Vagina (tissue), 2 donors: ENCODE results near the gene EXOSC2. TPM values are rescaled to one million over a fixed set of nuclear protein-coding genes. Genes with fewer than 3 reads are reported as not detected.

Experiments
- DNase-seq, 2 donors: peaks; one replicate each; pipeline ENCODE4 v3.0.0-alpha.2; 2017; ENCODE audit errors: extremely low spot score in 2 of 2
- H3K27ac ChIP-seq: fragments of 200-600 bp; sonication (generic); one replicate; pipeline ENCODE4 v1.5.1; 2019
- H3K27me3 ChIP-seq: fragments of 200-600 bp; sonication (generic); one replicate; pipeline ENCODE4 v1.5.1; 2019
- H3K36me3 ChIP-seq, 2 donors: fragments of 200-600 bp; sonication (generic); one replicate each; pipeline ENCODE4 v1.5.1; 2017 to 2019
- H3K4me1 ChIP-seq: fragments of 200-600 bp; sonication (generic); one replicate; pipeline ENCODE4 v1.5.1; 2019
- H3K4me3 ChIP-seq, 2 donors: fragments of 200-600 bp; sonication (generic); 1 replicate in 1 of 2; 2 replicates in 1 of 2; pipeline ENCODE4 v1.5.1; 2016 to 2019
- H3K9me3 ChIP-seq: fragments of 200-600 bp; sonication (generic); one replicate; pipeline ENCODE4 v1.5.1; 2019
- POLR2A ChIP-seq, 2 donors: fragments of 450-650 bp; IDR thresholded peaks; one replicate each; pipeline ENCODE4 v1.6.1; 2017; ENCODE audit warnings: antibody characterized with exemption in 2 of 2, mild to moderate bottlenecking in 2 of 2, moderate library complexity in 2 of 2
- POLR2AphosphoS5 ChIP-seq, 2 donors: sonication (generic); formaldehyde crosslinking; IDR thresholded peaks; one replicate each; pipeline ENCODE4 v1.9.0; 2017; ENCODE audit warnings: antibody characterized with exemption in 2 of 2, mild to moderate bottlenecking in 2 of 2, low read depth in 1 of 2; ENCODE audit not compliant: insufficient read depth in 1 of 2
- intact Hi-C: fragments of 100-400 bp; cut with DNase I; formaldehyde crosslinking; loops from one replicate; pipeline ENCODE4 v1.15.1; 2023
- total RNA-seq: library from RNA; depleted of rRNA; stranded (reverse); fragments of >200 nt; gene quantifications from one replicate; pipeline ENCODE4 v1.2.3, GENCODE V29; 2016
- TF ChIP-seq, protein P1 (sequence below), 3 experiments: fragments of 450-650 bp in 2 of 3; fragments of 200-600 bp in 1 of 3; sonication (generic) in 1 of 3; IDR thresholded peaks; one replicate each; pipeline ENCODE4 v1.5.1; 2017 to 2019; ENCODE audit warnings: antibody characterized with exemption in 3 of 3, mild to moderate bottlenecking in 2 of 3, moderate library complexity in 2 of 3

Gene EXOSC2
- total RNA-seq, 1 donor from 2014 or later: 13.5 TPM

DNA sequence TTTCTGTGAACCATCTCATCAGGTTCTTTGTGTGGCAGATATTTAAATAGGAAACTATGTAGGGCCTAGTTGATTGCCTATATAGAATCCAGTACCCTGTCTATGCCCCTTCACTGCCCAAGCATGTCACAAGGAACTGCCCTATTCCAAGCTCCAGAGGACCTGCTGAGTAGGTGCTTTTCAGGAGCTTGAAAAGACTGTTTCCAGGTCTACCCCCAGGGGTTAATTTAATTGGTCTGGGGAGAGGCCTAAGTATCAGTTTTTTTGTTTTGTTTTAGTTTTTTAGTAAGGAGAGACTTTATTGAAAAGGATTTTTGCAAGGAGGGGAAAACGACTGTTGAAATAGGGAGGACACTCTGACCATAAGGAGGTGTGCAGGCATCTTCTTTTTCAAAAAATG is 43.3 kb downstream of the EXOSC2 start:
- Histone ChIP-seq H3K4me3 (no peak overlapping the region), H3K4me1 (peaks cover 8% of the 10 kb centered on the region), H3K9me3 (no peaks in the 10 kb centered on the region), H3K27me3 (no peaks in the 10 kb centered on the region), H3K27ac (no peak overlapping the region), H3K36me3 (no peaks in the 10 kb centered on the region)
- DNase-seq: no peak
- TF ChIP-seq POLR2AphosphoS5 (IDR thresholded peaks at IDR 0.05; ENCODE audit: insufficient read depth in 1 of 2, low read depth in 1 of 2) (no peak), POLR2A (IDR thresholded peaks at IDR 0.05) (no peak)
- TF ChIP-seq, protein P1, sequence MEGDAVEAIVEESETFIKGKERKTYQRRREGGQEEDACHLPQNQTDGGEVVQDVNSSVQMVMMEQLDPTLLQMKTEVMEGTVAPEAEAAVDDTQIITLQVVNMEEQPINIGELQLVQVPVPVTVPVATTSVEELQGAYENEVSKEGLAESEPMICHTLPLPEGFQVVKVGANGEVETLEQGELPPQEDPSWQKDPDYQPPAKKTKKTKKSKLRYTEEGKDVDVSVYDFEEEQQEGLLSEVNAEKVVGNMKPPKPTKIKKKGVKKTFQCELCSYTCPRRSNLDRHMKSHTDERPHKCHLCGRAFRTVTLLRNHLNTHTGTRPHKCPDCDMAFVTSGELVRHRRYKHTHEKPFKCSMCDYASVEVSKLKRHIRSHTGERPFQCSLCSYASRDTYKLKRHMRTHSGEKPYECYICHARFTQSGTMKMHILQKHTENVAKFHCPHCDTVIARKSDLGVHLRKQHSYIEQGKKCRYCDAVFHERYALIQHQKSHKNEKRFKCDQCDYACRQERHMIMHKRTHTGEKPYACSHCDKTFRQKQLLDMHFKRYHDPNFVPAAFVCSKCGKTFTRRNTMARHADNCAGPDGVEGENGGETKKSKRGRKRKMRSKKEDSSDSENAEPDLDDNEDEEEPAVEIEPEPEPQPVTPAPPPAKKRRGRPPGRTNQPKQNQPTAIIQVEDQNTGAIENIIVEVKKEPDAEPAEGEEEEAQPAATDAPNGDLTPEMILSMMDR (IDR thresholded peaks at IDR 0.05): no peak
- intact Hi-C loops: no loop called here

DNA sequence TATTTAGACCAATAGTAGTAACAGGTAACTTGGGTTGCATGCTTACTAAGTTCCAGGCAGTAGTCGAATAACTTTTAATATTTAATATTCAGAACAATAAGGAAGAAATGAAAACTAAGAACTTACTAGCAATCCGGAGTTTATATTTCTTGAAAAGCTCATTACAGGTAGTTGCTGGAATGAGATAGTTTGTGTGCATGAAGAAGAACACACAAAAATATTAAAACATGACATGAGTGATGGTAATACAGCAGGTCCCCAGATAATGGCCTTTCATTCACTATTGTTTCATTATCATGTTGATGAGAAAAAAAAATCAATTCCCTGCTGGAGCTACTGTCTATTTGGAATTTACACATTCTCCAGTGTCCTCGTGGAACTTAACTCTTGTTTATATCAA is 44.7 kb downstream of the EXOSC2 start:
- intact Hi-C loops: no loop called here
- no peaks in the 10 kb centered on the region for H3K36me3 ChIP-seq
- no peak overlapping the region for H3K4me3 ChIP-seq
- TF ChIP-seq, protein P1 (IDR thresholded peaks at IDR 0.05): no peak
- TF ChIP-seq POLR2A (IDR thresholded peaks at IDR 0.05): no peak
- TF ChIP-seq POLR2AphosphoS5 (IDR thresholded peaks at IDR 0.05; ENCODE audit: insufficient read depth in 1 of 2, low read depth in 1 of 2): no peak
- H3K4me1 ChIP-seq: peaks cover under 1% of the 10 kb centered on the region
- no peaks in the 10 kb centered on the region for H3K27me3 ChIP-seq
- no peak overlapping the region for H3K27ac ChIP-seq
- H3K9me3 ChIP-seq: no peaks in the 10 kb centered on the region
- DNase-seq: no peak

DNA sequence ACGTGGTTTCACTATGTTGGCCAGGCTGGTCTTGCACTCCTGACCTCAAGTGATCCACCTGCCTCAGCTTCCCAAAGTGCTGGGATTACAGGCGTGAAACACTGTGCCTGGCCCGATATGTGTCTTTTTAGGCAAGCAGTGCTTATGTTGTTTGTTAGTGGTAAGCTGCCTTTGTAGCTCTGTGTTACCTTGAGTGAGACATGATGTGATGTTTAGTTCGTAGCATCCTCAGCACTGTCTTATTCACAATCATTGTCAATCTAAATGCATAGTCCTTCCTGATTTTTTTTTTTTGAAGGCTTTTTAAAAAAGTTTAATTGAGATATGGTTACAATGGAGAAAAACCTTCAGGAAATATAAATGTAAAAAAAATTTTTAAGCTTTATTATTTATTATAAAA is 45.5 kb downstream of the EXOSC2 start:
- intact Hi-C loops: no loop called here
- TF ChIP-seq, protein P1 (IDR thresholded peaks at IDR 0.05): no peak
- TF ChIP-seq POLR2AphosphoS5 (IDR thresholded peaks at IDR 0.05; ENCODE audit: insufficient read depth in 1 of 2, low read depth in 1 of 2) (no peak), POLR2A (IDR thresholded peaks at IDR 0.05) (no peak)
- H3K4me1 ChIP-seq: no peaks in the 10 kb centered on the region
- no peaks in the 10 kb centered on the region for H3K9me3 ChIP-seq
- no peak overlapping the region for H3K27ac ChIP-seq
- no peak for DNase-seq
- H3K36me3 ChIP-seq: no peaks in the 10 kb centered on the region
- H3K27me3 ChIP-seq: no peaks in the 10 kb centered on the region
- H3K4me3 ChIP-seq: no peak overlapping the region

DNA sequence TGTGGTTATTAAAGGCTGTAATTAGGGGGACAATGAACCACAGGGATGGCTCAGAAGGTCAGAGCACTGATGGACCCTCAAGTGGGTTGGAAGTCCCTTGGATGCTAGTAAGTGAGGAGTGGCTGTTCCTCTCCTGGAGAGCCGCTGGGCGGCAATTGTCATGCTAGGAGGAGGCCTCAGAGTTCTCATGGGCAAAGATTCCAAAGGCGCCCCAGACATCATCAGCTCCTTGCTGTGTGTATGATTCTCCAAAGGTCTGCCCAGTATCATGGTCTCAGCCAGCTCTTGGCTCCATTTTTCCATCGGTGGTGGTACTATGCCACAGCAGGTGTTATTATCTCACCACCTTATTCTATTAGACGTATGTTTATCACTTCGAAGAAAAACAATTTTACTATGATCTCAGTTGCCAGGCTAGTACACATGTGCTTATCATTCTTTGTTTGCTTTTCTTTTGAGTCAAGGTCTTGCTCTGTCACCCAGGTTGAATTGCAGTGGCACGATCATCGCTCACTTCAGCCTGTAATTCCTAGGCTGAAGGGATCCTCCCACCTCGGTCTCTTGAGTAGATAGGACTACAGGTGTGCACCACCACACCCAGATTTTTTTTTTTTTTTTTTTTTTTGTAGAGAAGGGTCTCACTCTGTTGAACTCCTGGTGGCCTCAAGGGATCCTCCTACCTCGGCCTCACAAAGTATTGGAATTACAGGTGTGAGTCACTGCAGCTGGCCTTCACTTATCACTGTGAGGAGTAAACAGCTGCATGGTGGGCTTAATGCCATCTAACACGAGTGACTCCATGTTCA is 46.8 kb downstream of the EXOSC2 start:
- TF ChIP-seq POLR2AphosphoS5 (IDR thresholded peaks at IDR 0.05; ENCODE audit: insufficient read depth in 1 of 2, low read depth in 1 of 2): no peak
- TF ChIP-seq, protein P1 (IDR thresholded peaks at IDR 0.05): no peak
- no peak for TF ChIP-seq POLR2A (IDR thresholded peaks at IDR 0.05)
- no peaks in the 10 kb centered on the region for H3K36me3 ChIP-seq
- no peak overlapping the region for H3K4me3 ChIP-seq

DNA sequence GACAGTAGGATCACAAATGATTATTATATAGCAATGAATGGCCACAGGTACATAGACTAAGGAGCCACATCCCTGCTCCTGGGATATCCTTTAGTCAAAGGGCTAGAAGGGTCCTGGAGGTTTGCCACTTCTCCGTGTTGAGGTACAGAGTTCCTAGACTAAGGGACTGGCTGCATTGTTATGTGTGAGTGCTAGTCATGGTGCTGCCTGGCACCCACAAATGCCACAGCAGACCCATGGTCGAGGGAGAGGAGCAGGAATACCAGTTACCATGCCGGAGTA is 47.4 kb downstream of the EXOSC2 start:
- H3K27me3 ChIP-seq: no peaks in the 10 kb centered on the region

More for the DNA sequence above, 46.8 kb downstream of the EXOSC2 start:
- intact Hi-C loops: no loop called here
- H3K27me3 ChIP-seq: no peaks in the 10 kb centered on the region
- no peaks in the 10 kb centered on the region for H3K9me3 ChIP-seq
- DNase-seq: no peak
- no peaks in the 10 kb centered on the region for H3K4me1 ChIP-seq
- no peak overlapping the region for H3K27ac ChIP-seq

More for the DNA sequence above, 47.4 kb downstream of the EXOSC2 start:
- Histone ChIP-seq H3K4me1 (no peaks in the 10 kb centered on the region), H3K27ac (no peak overlapping the region), H3K4me3 (no peak overlapping the region), H3K9me3 (no peaks in the 10 kb centered on the region), H3K36me3 (no peaks in the 10 kb centered on the region)
- intact Hi-C loops: no loop called here
- TF ChIP-seq, protein P1 (IDR thresholded peaks at IDR 0.05): no peak
- TF ChIP-seq POLR2AphosphoS5 (IDR thresholded peaks at IDR 0.05; ENCODE audit: insufficient read depth in 1 of 2, low read depth in 1 of 2) (no peak), POLR2A (IDR thresholded peaks at IDR 0.05) (no peak)
- no peak for DNase-seq
